ENCODE measurements around the gene GJC2.
"Not testable (repeated sequence)": the region's sequence is repeated elsewhere in the genome, so short reads cannot be mapped to it uniquely, and the experiment has no call there.

The GJC2 gene

DNA sequence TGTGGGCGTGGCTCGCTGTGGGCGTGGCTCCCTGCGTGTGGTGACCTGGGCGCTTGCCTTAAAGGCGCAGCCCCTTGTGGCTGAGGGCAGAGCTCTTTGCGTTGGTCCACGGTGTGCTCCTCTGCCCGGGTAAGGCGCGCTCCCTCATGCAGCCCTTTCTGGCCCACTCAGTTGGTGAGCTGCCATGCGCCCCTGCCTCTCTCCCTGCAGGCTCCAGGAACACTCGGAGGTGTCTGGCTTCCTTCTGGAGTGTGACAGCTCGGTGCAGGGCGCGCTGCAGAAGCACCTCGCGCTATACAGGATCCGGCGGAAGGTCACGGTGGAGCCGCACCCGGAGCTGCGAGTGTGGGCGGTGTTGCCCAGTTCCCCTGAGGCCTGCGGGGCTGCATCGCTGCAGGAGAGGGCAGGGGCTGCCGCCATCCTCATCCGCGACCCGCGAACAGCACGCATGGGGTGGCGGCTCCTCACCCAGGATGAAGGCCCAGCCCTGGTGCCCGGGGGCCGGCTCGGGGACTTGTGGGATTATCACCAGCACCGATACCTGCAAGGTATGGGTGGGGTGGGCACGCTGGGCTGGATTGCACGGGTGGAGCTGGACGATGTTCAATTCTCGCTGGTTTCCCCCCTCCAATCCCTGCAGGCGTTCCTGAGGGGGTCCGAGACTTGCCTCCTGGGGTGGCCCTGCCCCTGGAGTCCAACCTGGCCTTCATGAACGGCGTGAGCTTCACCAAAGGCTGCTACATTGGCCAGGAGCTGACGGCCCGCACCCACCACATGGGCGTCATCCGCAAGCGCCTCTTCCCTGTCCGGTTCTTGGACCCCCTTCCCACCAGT is 25.0 kb downstream of the GJC2 start:
- no peak for DNase-seq

GRCh38 chr1:228175316-228176023 is 25.7 kb downstream of the GJC2 start:
- DNase-seq, result no peak

DNA sequence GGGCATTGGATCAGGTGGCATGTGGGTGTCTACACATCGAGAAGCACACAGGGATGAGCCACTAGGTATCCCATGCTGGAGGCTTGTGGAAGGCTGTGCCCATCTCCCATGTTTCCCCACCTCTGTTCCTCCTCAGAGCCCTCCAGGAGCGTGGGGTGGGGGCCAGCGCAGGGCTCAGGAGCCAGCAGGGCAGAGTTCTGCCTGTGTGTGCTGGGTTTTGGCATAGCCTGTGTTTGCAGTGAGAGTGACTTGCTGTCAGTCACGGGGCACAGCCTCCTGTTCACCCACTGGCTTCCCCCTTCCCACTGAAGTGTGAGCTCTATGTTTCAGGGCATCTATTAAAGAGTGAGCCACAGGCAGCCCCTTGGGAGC is 26.3 kb downstream of the GJC2 start:
- DNase-seq, result no peak

DNA sequence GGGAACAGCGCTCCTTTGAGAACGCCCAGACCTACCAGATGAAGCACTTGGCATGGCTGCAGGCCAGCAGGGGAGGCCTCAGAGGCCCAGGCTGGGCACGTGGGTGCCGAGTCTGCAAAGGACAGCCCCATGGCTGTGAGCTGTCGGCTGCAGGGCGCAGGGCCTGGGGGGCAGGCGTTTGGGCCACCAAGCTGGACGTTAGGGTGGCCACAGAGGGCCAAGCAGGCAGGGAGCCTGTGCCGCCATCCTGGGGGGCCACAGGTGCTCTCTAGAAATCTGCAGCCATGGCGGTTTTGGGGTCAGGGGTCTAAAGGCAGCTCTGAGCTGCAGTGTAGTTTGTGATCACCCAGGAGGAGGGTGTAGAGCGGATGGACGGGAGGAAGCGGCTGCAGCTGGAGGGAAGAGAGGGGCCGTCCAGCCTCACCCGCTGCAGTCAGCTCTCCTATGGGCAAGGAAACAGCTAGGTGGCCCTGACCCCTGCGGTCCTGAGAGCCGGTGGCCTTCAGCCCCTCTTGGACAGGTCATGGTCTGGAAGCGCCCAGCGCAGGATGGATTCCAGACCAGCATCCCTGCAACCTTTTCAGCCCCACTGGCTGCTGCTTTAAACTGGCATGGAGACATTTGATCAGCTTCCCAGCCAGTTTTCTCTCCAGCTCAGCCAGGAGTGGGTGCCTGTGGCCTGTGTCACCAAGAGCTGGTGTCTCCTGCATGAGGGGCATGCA is 26.9 kb downstream of the GJC2 start:
- DNase-seq, result no peak

DNA sequence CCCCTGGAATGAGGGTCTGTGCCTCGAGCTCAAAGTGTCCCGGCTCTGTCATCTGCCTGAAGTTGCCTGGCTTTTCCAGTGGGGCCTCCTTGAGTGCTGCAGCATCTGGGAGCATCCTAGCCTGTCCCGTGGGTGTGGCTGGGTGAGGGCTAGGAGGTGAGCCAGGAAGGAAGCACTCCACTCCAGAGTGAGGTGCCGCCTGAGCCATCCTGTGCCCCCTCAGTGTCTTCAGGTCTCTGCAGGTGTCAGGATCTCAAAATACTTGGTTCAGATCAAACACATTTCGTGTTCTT is 27.4 kb downstream of the GJC2 start:
- DNase-seq, result no peak

DNA sequence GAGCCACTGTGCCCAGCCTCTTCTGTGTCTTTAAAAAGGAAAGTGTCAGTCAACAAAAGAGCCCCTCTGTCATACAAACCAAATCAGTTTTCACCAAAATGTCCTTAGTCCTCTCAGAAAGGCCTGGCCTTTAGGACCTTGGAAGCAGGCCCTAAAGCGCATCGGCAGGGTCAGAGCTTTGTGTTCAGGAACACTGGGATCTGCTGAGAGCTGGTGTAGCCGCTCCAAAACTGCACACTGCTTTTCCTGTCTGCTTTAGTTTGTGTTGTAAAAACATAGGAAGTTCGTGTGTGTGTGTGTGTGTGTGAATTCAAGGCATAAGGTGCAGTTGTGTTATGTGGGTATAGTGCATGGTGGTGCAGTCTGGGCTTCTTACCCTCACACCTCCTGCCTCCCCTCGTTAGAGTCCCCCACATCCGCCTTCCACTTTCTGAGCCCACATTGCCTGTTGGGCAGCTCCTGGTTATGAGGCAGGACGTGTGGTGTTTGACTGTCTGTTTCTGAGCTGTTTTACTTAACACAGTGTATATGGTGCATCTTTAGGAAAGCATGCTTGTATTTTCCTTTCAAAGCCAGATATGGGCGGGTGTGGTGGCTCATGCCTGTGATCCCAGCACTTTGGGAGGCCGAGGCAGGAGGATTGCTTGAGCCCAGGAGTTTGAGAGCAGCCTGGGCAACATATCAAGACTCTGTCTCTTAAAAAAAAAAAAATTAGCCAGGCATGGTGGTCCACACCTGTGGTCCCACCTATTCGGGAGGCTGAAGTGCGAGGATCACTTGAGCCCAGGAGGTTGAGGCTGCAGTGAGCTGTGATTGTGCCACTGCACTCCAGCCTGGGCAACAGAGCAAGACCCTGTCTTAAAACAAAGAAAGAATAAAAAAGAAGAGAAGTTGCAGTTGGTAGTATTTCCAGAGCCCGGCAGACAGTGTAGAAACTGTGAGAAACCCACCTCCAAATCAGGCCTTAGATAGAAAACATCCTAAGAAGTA is 28.3 kb downstream of the GJC2 start:
- DNase-seq, result no peak

GRCh38 chr1:228178737-228179684 is 29.3 kb downstream of the GJC2 start:
- DNase-seq, result no peak

DNA sequence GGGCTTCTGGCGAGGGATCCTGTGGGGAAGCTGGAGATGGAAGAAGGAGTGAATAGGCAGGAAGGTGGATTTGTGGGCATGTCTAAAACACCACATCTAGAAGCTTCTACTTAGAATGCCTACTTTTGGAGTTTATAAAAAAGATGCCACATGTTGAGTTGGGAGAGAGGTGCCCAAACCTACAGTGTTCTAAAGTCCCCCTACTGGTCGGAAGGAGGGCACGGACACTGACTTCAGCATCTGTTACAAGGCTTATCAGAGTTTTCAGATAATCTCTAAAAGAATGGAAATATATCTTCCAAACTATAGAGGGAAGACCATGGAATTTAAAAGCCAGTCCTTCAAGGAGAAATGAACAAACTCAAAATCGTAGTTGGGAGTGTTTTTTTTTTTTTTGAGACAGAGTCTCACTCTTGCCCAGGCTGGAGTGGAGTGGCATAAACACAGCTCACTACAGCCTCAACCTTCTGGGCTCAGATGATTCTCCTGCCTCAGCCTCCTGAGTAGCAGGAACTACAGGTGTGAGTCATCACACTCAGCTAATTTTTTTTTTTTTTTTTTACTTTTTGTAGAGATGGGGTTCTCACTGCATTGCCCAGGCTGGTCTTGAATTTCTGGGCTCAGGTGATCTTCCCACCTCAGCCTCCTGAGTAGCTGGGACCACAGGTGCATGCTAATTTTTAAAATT is 30.7 kb downstream of the GJC2 start:
- no peak for DNase-seq

- DNase-seq, result no peak
Observed at GRCh38 chr1:228180959-228181644, 31.4 kb downstream of the GJC2 start.

GRCh38 chr1:228181645-228182034 is 31.9 kb downstream of the GJC2 start:
- DNase-seq, result no peak

GRCh38 chr1:228182296-228183030 is 32.7 kb downstream of the GJC2 start:
- DNase-seq, result no peak

- no peak for DNase-seq
Observed at GRCh38 chr1:228184152-228184551, 34.4 kb downstream of the GJC2 start.

- DNase-seq, result no peak
Observed at GRCh38 chr1:228185641-228185965, 35.9 kb downstream of the GJC2 start.

- DNase-seq, result not testable (repeated sequence)
Observed at GRCh38 chr1:228188249-228188648, 38.5 kb downstream of the GJC2 start.

DNA sequence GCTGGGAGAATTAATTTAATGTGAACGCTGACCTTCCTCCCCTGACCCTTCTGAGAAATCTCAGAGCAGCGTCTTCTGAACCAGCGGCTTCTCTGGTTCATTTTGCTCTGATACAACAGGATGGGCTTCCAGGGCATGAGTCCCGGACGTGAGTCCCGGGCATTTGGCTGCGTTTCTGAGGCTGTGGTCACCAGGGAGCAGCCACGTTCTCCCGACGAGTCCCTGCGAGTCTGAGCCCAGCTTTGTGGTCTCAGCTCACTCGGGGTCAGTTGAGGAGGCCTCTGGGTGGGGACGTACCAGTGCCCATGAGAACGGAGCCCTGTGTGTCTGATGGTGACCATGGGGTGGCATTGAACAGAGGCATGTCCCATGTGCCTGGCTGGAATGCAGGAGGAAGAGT is 40.5 kb downstream of the GJC2 start:
- DNase-seq, result no peak

- DNase-seq, result no peak
Observed at GRCh38 chr1:228190778-228191177, 41.0 kb downstream of the GJC2 start.

GRCh38 chr1:228194436-228194835 is 44.7 kb downstream of the GJC2 start:
- no peak for DNase-seq

DNA sequence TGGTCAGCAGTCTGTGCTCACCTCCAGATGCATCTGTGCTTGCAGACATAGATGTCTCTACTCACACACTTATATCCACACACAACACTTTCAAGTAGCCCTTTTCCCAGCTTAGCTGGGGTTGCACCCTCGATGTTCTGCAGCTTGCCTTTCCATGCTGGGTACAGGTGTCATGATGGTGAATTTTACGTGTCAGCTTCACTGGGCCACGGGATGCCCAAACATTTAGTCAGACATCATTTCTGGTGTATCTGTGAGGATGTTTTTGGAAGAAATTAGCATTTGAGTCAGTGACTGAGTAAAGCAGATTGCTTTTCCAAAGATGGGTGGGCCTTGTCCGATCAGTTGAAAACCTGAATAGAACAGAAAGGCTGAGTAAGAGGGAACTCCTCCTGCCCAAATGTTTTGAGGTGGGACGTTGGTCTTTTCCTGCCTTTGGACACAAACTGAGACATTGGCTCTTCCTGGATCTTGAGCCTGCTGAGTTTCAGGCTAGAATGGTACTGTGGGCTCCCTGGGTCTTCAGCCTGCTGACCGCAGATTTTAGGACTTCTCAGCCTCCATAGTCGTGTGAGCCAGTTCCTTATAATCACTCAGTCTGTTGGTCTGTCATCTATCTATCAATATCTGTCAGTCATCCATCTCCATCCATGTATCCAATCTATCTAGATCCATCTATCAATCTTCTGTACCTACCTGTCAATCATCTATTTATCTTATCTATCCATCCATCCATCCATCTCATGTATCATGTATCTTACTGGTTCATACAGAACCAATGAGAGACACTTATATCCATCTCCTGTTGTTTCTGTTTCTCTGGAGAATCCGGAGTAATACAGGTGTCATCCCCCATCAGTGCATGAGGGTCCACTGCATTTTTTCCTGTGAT is 45.4 kb downstream of the GJC2 start:
- DNase-seq, result no peak

Measured in inflammatory macrophage treated with lipopolysaccharide for 4 hours (primary cell).